NB4 (cell line): Measurements from ENCODE around the gene KIRREL1.

Experiments
- DNase-seq: peaks from one replicate; pipeline ENCODE4 v3.0.0; 2010; ENCODE audit warnings: low read depth
- H3K4me3 ChIP-seq: one replicate; pipeline ENCODE4 v1.5.1; 2011; ENCODE audit warnings: mild to moderate bottlenecking, low read depth, low read length, moderate library complexity
- CTCF ChIP-seq: IDR thresholded peaks from one replicate; pipeline ENCODE4 v1.5.1; 2012; ENCODE audit warnings: low read depth, low read length
- MAX ChIP-seq: IDR thresholded peaks from 2 replicates; pipeline ENCODE4 v1.6.1; 2011; ENCODE audit warnings: low read depth, low read length
- MYC ChIP-seq: IDR thresholded peaks from 2 replicates; pipeline ENCODE4 v1.6.1; 2011; ENCODE audit warnings: low read depth, low read length
- POLR2A ChIP-seq: IDR thresholded peaks from 2 replicates; pipeline ENCODE4 v1.6.1; 2011; ENCODE audit warnings: mild to moderate bottlenecking; ENCODE audit not compliant: insufficient read length; ENCODE audit errors: extremely low read depth

The KIRREL1 gene

DNA sequence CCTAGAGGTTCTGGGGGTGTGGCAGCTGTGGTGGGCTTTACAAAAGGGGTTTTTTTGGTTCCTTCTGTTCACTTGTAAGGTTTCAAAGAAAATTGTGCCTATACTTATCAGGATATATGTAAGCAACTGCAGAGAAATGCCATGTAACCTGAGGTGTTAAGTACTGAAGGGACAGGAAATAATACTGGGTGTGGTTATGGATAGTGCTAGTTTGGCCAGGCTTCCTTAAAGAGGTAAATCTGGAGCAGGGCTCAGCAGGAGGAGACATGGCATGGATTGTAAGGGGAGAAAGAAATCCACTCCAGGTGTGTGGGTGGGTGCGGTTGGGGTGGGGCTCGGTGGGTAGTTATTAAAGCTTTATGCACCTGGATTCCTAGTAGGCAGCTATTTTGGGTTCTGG, 28.3 kb downstream of the KIRREL1 start:
- no peak overlapping the region for H3K4me3 ChIP-seq
- TF ChIP-seq POLR2A (no peak), MAX (no peak), CTCF (no peak), MYC (no peak)
- DNase-seq = no peak

DNA sequence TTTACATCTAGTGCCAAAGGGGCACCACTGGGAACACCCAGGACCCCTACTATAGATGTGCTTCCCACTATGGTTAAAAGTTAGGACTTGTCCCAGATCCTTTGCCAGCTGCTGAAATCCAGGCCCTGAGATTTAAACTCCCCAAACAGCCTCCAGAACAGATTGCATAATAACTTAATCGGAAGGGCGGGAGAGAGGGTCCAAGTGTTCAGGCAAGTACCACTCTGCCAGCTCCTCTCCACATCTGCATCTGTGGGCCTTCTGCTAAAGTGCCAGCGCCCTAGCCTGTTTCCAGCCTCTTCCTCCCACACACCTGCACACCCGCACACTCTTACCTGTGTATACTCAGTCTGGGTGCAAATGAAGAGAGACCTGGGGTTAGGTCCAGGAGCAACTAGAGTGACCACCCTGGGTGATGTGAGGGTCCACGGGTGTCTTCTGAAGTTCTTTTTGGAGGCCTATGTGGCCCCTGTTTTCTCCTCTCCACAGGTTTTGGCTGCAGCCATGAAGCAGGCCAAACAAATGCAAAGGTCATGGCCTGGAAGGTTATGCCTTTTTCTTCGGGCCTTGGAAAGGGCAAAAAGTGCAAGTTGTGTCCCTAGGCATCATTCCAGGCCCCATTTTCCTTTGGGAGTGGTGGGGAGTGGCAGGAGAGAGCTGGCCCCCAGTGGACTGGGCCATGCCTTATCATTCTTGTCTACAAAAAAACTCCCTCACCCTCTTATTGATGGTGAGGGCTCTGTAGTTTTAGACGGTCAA, 29.3 kb downstream of the KIRREL1 start:
- TF ChIP-seq MAX = no peak
- TF ChIP-seq CTCF = no peak
- no peak for TF ChIP-seq MYC
- no peak for TF ChIP-seq POLR2A
- H3K4me3 ChIP-seq = no peak overlapping the region
- no peak for DNase-seq

GRCh38 chr1:158024737-158025136, 31.3 kb downstream of the KIRREL1 start:
- H3K4me3 ChIP-seq = no peak overlapping the region
- peak; percentile 19 for DNase-seq
- TF ChIP-seq CTCF = no peak

GRCh38 chr1:158025576-158026230, 32.3 kb downstream of the KIRREL1 start:
- DNase-seq = no peak
- H3K4me3 ChIP-seq = no peak overlapping the region
- no peak for TF ChIP-seq POLR2A
- no peak for TF ChIP-seq MAX
- TF ChIP-seq MYC = no peak
- TF ChIP-seq CTCF = no peak

- TF ChIP-seq MYC = no peak
- no peak for TF ChIP-seq POLR2A
- no peak for TF ChIP-seq MAX
- no peak for TF ChIP-seq CTCF
- no peak overlapping the region for H3K4me3 ChIP-seq
- no peak for DNase-seq
These were observed 33.2 kb downstream of the KIRREL1 start for GRCh38 chr1:158026651-158027050.

- no peak overlapping the region for H3K4me3 ChIP-seq
- no peak for DNase-seq
- no peak for TF ChIP-seq CTCF
- no peak for TF ChIP-seq MAX
- no peak for TF ChIP-seq POLR2A
- TF ChIP-seq MYC = no peak
These were observed 34.1 kb downstream of the KIRREL1 start for GRCh38 chr1:158027508-158027907.
